IPS-15b (cell line): ENCODE measurements around the gene PSMB5.

Experiments used
- H3K27me3 ChIP-seq: one replicate; pipeline ENCODE4 v1.6.1; 2013; ENCODE audit warnings: low read length; ENCODE audit not compliant: control insufficient read depth, insufficient read depth
- H3K36me3 ChIP-seq: one replicate; pipeline ENCODE4 v1.6.1; 2013; ENCODE audit warnings: low read length; ENCODE audit not compliant: control insufficient read depth, insufficient read depth
- H3K4me1 ChIP-seq: one replicate; pipeline ENCODE4 v1.6.1; 2013; ENCODE audit warnings: mild to moderate bottlenecking, low read length; ENCODE audit not compliant: control insufficient read depth, insufficient read depth
- H3K4me3 ChIP-seq: one replicate; pipeline ENCODE4 v1.5.1; 2013; ENCODE audit warnings: low read depth, low read length
- H3K9ac ChIP-seq: one replicate; pipeline ENCODE4 v1.6.1; 2013; ENCODE audit warnings: low read depth, mild to moderate bottlenecking, low read length
- H3K9me3 ChIP-seq: one replicate; pipeline ENCODE4 v1.6.1; 2013; ENCODE audit warnings: mild to moderate bottlenecking, low read length; ENCODE audit not compliant: control insufficient read depth, insufficient read depth

The PSMB5 gene

GRCh38 chr14:23033801-23034497 is 751 bp downstream of the PSMB5 start:
- no peaks in the 10 kb centered on the region for H3K9me3 ChIP-seq
- H3K4me1 ChIP-seq = peaks cover 10% of the 10 kb centered on the region
- peak overlapping the region; percentile 96 for H3K4me3 ChIP-seq
- peak overlapping the region; percentile 99 for H3K9ac ChIP-seq
- no peaks in the 10 kb centered on the region for H3K27me3 ChIP-seq
- H3K36me3 ChIP-seq = peaks cover 20% of the 10 kb centered on the region

- no peaks in the 10 kb centered on the region for H3K27me3 ChIP-seq
- H3K36me3 ChIP-seq = peaks cover 20% of the 10 kb centered on the region
- H3K9ac ChIP-seq = no peak overlapping the region
- no peaks in the 10 kb centered on the region for H3K9me3 ChIP-seq
- H3K4me3 ChIP-seq = peak overlapping the region; percentile 96
- peaks cover 10% of the 10 kb centered on the region for H3K4me1 ChIP-seq
Measured at GRCh38 chr14:23033251-23033727, 1.4 kb downstream of the PSMB5 start.

- no peaks in the 10 kb centered on the region for H3K9me3 ChIP-seq
- peaks cover 21% of the 10 kb centered on the region for H3K36me3 ChIP-seq
- H3K27me3 ChIP-seq = no peaks in the 10 kb centered on the region
- H3K4me1 ChIP-seq = peaks cover 10% of the 10 kb centered on the region
- H3K9ac ChIP-seq = no peak overlapping the region
- no peak overlapping the region for H3K4me3 ChIP-seq
Measured at GRCh38 chr14:23030936-23031335, 3.8 kb downstream of the PSMB5 start.

- Histone ChIP-seq H3K9me3 (no peaks in the 10 kb centered on the region), H3K27me3 (no peaks in the 10 kb centered on the region), H3K4me3 (no peak overlapping the region), H3K36me3 (peaks cover 27% of the 10 kb centered on the region), H3K4me1 (peaks cover 15% of the 10 kb centered on the region), H3K9ac (no peak overlapping the region)
Measured at GRCh38 chr14:23028799-23029198, 5.9 kb downstream of the PSMB5 start.

- Histone ChIP-seq H3K4me1 (peaks cover 15% of the 10 kb centered on the region), H3K9me3 (no peaks in the 10 kb centered on the region), H3K4me3 (no peak overlapping the region), H3K36me3 (peaks cover 8% of the 10 kb centered on the region), H3K27me3 (no peaks in the 10 kb centered on the region), H3K9ac (no peak overlapping the region)
Measured at GRCh38 chr14:23025151-23025814, 9.4 kb downstream of the PSMB5 start.

GRCh38 chr14:23024612-23025075 is 10.1 kb downstream of the PSMB5 start:
- Histone ChIP-seq H3K4me1 (peaks cover 15% of the 10 kb centered on the region), H3K4me3 (no peak overlapping the region), H3K9ac (no peak overlapping the region), H3K9me3 (no peaks in the 10 kb centered on the region), H3K36me3 (peaks cover 7% of the 10 kb centered on the region), H3K27me3 (no peaks in the 10 kb centered on the region)

- no peaks in the 10 kb centered on the region for H3K27me3 ChIP-seq
- no peak overlapping the region for H3K9ac ChIP-seq
- H3K4me3 ChIP-seq = no peak overlapping the region
- peaks cover 7% of the 10 kb centered on the region for H3K36me3 ChIP-seq
- H3K9me3 ChIP-seq = no peaks in the 10 kb centered on the region
- peaks cover 15% of the 10 kb centered on the region for H3K4me1 ChIP-seq
Measured at GRCh38 chr14:23023795-23024152, 10.9 kb downstream of the PSMB5 start.

- Histone ChIP-seq H3K9ac (no peak overlapping the region), H3K36me3 (peaks cover 7% of the 10 kb centered on the region), H3K9me3 (no peaks in the 10 kb centered on the region), H3K27me3 (no peaks in the 10 kb centered on the region), H3K4me3 (no peak overlapping the region), H3K4me1 (peaks cover 15% of the 10 kb centered on the region)
Measured at GRCh38 chr14:23023022-23023794, 11.5 kb downstream of the PSMB5 start.

GRCh38 chr14:23021889-23022442 is 12.7 kb downstream of the PSMB5 start:
- Histone ChIP-seq H3K4me1 (peaks cover 15% of the 10 kb centered on the region), H3K4me3 (no peak overlapping the region), H3K27me3 (no peaks in the 10 kb centered on the region), H3K36me3 (peaks cover 7% of the 10 kb centered on the region), H3K9me3 (no peaks in the 10 kb centered on the region), H3K9ac (no peak overlapping the region)

GRCh38 chr14:23021434-23021833 is 13.3 kb downstream of the PSMB5 start:
- H3K9ac ChIP-seq = no peak overlapping the region
- H3K27me3 ChIP-seq = no peaks in the 10 kb centered on the region
- H3K4me3 ChIP-seq = no peak overlapping the region
- H3K36me3 ChIP-seq = peaks cover 7% of the 10 kb centered on the region
- H3K9me3 ChIP-seq = no peaks in the 10 kb centered on the region
- H3K4me1 ChIP-seq = peaks cover 15% of the 10 kb centered on the region
